Keratinocyte (primary cell): ENCODE measurements around the gene MICAL2. TPM values are rescaled to one million over a fixed set of nuclear protein-coding genes. Genes with fewer than 3 reads are reported as not detected.

Experiments used
- DNase-seq: peaks from one replicate; pipeline ENCODE4 v3.0.0-alpha.2; 2011; ENCODE audit warnings: low read depth, missing footprints, low spot score
- FAIRE-seq: peaks from 2 replicates; lab custom pipeline; 2011; peaks lifted over from hg19 to GRCh38; lab: Jason Lieb, UNC
- H2AFZ ChIP-seq: 2 replicates; pipeline ENCODE4 v1.6.0; 2012; ENCODE audit warnings: low read length, control low read depth, inconsistent platforms; ENCODE audit not compliant: control insufficient read depth
- H3K27ac ChIP-seq: 2 replicates; pipeline ENCODE4 v1.5.1; 2011; ENCODE audit warnings: low read length; ENCODE audit not compliant: control insufficient read depth, insufficient read depth
- H3K27me3 ChIP-seq: 3 replicates; pipeline ENCODE4 v1.6.0; 2011; ENCODE audit warnings: low read length; ENCODE audit not compliant: control insufficient read depth, insufficient read depth; ENCODE audit errors: extremely low read depth
- H3K36me3 ChIP-seq, 2 experiments: 2 replicates in 1 of 2; 3 replicates in 1 of 2; pipeline ENCODE4 v1.5.1; 2011; ENCODE audit warnings: low read length in 2 of 2, mild to moderate bottlenecking in 1 of 2; ENCODE audit not compliant: control insufficient read depth in 2 of 2, insufficient read depth in 2 of 2; ENCODE audit errors: extremely low read depth in 1 of 2
- H3K4me1 ChIP-seq: 3 replicates; pipeline ENCODE4 v1.5.1; 2011; ENCODE audit warnings: low read length; ENCODE audit not compliant: control insufficient read depth, insufficient read depth; ENCODE audit errors: extremely low read depth
- H3K4me2 ChIP-seq: 3 replicates; pipeline ENCODE4 v1.6.0; 2011; ENCODE audit warnings: low read depth, low read length; ENCODE audit not compliant: control insufficient read depth, insufficient read depth; ENCODE audit errors: extremely low read depth
- H3K4me3 ChIP-seq, 3 experiments: fragments of 200-600 bp in 1 of 3; sonication (generic) in 1 of 3; 2 replicates in 2 of 3; 3 replicates in 1 of 3; pipeline ENCODE4 v1.5.1; 2011 to 2016; ENCODE audit warnings: low read length in 3 of 3, mild to moderate bottlenecking in 3 of 3, control low read depth in 2 of 3, inconsistent platforms in 1 of 3, low read depth in 1 of 3, mixed read lengths in 1 of 3, mixed run types in 1 of 3, moderate library complexity in 1 of 3; ENCODE audit not compliant: control insufficient read depth in 2 of 3, insufficient read depth in 2 of 3; ENCODE audit errors: extremely low read depth in 1 of 3
- H3K79me2 ChIP-seq: 2 replicates; pipeline ENCODE4 v1.6.0; 2012; ENCODE audit warnings: low read length; ENCODE audit not compliant: control insufficient read depth, insufficient read depth
- H3K9ac ChIP-seq: 3 replicates; pipeline ENCODE4 v1.6.0; 2011; ENCODE audit warnings: low read length; ENCODE audit not compliant: control insufficient read depth, insufficient read depth; ENCODE audit errors: extremely low read depth
- H3K9me1 ChIP-seq: 3 replicates; pipeline ENCODE4 v1.6.0; 2011; ENCODE audit warnings: low read length; ENCODE audit not compliant: control insufficient read depth, insufficient read depth; ENCODE audit errors: extremely low read depth
- H3K9me3 ChIP-seq: 2 replicates; pipeline ENCODE4 v1.5.1; 2012; ENCODE audit warnings: low read depth, low read length; ENCODE audit not compliant: control insufficient read depth
- H4K20me1 ChIP-seq: 3 replicates; pipeline ENCODE4 v1.6.0; 2011; ENCODE audit warnings: low read length; ENCODE audit not compliant: control insufficient read depth, insufficient read depth; ENCODE audit errors: extremely low read depth
- CTCF ChIP-seq, 3 experiments: IDR thresholded peaks in 1 of 3; conservative IDR thresholded peaks in 1 of 3; optimal IDR thresholded peaks in 1 of 3; 2 replicates in 2 of 3; 3 replicates in 1 of 3; pipeline versions ENCODE3 to v1.5.1; 2011; ENCODE audit warnings: low read length in 3 of 3, mild to moderate bottlenecking in 3 of 3, moderate library complexity in 2 of 3, control low read depth in 1 of 3, inconsistent platforms in 1 of 3; ENCODE audit not compliant: insufficient read depth in 2 of 3; ENCODE audit errors: extremely low read depth in 1 of 3
- EZH2 ChIP-seq: IDR thresholded peaks from one replicate; pipeline ENCODE4 v1.6.1; 2012; ENCODE audit warnings: inconsistent platforms, mild to moderate bottlenecking, low read length, moderate library complexity
- dilution Hi-C: fragments of 300-500 bp; cut with MboI; formaldehyde crosslinking; loops from one replicate; pipeline ENCODE4 v1.7.0; 2020; ENCODE audit warnings: low sequenced_read_pairs; ENCODE audit not compliant: extremely low pct_ligation_motif_present
- polyA plus RNA-seq, 5 experiments: library from polyadenylated mRNA; depleted of rRNA in 3 of 5; stranded (reverse) in 3 of 5; stranded (forward) in 1 of 5; unstranded in 1 of 5; fragments of >200 nt; gene quantifications; 1 replicate in 1 of 5; 2 replicates in 3 of 5; 3 replicates in 1 of 5; pipeline versions ENCODE4 v1.2.1 to v1.2.3, GENCODE V29; 2011 to 2012; ENCODE audit warnings: missing spikeins in 2 of 5, low read depth in 1 of 5, low replicate concordance in 1 of 5

The MICAL2 gene
- polyA plus RNA-seq, 1 donor (not counting 4 experiments of a cell fraction or from before 2014, with no cell fraction given), result 83.9 TPM

DNA sequence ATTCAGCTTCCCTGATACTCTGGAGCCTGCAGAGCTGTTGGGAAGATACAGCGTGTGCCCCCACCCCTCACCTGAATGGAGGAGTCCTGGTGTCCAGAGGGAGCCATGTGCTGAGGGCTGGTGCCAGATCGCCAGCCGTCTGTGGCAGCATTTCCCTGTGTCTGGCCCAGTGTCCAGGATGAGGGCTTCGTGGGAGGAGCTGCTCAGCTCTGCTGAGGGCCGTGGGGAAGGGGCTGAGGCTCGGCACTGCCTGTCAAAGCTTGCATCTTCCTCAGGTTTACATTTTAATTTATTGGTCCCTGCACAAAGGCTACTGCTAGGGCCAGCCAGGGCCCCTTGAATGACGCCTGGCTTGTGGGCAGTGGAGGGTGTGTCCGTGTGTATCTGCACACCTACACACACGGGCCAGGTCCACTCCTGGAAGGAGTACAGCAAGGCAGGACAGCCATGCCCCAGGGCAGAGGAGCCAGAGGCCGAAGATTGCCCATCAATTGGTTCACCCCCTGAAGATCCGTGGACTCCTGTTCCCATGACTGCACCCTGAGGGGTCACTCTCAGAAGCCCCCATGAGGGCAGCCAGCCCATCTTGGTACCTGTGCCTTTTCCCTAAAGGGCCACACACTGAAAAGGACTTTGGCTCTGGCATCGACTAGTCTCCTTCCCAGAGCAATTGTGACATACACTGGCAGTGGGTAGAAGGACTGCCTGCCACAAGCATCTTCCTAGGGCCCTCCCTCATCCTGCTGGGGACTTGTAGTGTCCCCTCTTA, 159.2 kb downstream of the MICAL2 start:
- Histone ChIP-seq H4K20me1 (no peaks in the 10 kb centered on the region), H3K27me3 (no peaks in the 10 kb centered on the region), H3K4me2 (no peak overlapping the region), H3K9ac (no peak overlapping the region), H2AFZ (no peak overlapping the region), H3K9me3 (no peaks in the 10 kb centered on the region), H3K27ac (no peak overlapping the region), H3K36me3 (peaks cover 13 to 15% of the 10 kb centered on the region in 2 experiments), H3K4me1 (peaks cover 21% of the 10 kb centered on the region), H3K79me2 (no peaks in the 10 kb centered on the region), H3K4me3 (no peak overlapping the region), H3K9me1 (no peaks in the 10 kb centered on the region)
- dilution Hi-C loops, result no loop called here
- DNase-seq, result no peak
- FAIRE-seq, result no peak
- TF ChIP-seq CTCF (optimal IDR thresholded peaks at IDR 0.05 in 1 of 3, IDR thresholded peaks at IDR 0.05 in 1 of 3, conservative IDR thresholded peaks at IDR 0.05 in 1 of 3; ENCODE audit: extremely low read depth in 1 of 3, insufficient read depth in 2 of 3, low read length in 3 of 3) (no peak), EZH2 (no peak)

- no peak overlapping the region for H3K4me2 ChIP-seq
- H3K4me1 ChIP-seq, result peaks cover 24% of the 10 kb centered on the region
- no peak overlapping the region for H3K9ac ChIP-seq
- no peaks in the 10 kb centered on the region for H3K27me3 ChIP-seq
- H4K20me1 ChIP-seq, result no peaks in the 10 kb centered on the region
- H2AFZ ChIP-seq, result no peak overlapping the region
- H3K79me2 ChIP-seq, result no peaks in the 10 kb centered on the region
- DNase-seq (no peak), FAIRE-seq (no peak)
- no peaks in the 10 kb centered on the region for H3K9me3 ChIP-seq
- H3K36me3 ChIP-seq, result peaks cover 11% of the 10 kb centered on the region in 2 experiments
- no peak overlapping the region for H3K4me3 ChIP-seq
- dilution Hi-C loops, result no loop called here
- TF ChIP-seq EZH2 (no peak), CTCF (optimal IDR thresholded peaks at IDR 0.05 in 1 of 3, IDR thresholded peaks at IDR 0.05 in 1 of 3, conservative IDR thresholded peaks at IDR 0.05 in 1 of 3; ENCODE audit: extremely low read depth in 1 of 3, insufficient read depth in 2 of 3, low read length in 3 of 3) (no peak)
- no peaks in the 10 kb centered on the region for H3K9me1 ChIP-seq
- no peak overlapping the region for H3K27ac ChIP-seq
These were observed 159.9 kb downstream of the MICAL2 start for GRCh38 chr11:12270215-12270797.
